HEK293 (cell line): ENCODE measurements around the gene TCF12.

Source experiments
- CTCF ChIP-seq: fragments of 450-650 bp; formaldehyde crosslinking; IDR thresholded peaks from 2 replicates; pipeline ENCODE4 v1.5.1; 2016; ENCODE audit warnings: missing biosample characterization, missing genetic modification characterization
- GLIS1 ChIP-seq: fragments of 450-650 bp; formaldehyde crosslinking; IDR thresholded peaks from 2 replicates; pipeline ENCODE4 v1.5.1; 2016; ENCODE audit warnings: missing biosample characterization, missing genetic modification characterization
- YY2 ChIP-seq: fragments of 450-650 bp; formaldehyde crosslinking; IDR thresholded peaks from 2 replicates; pipeline ENCODE4 v1.5.1; 2016; ENCODE audit warnings: missing biosample characterization, missing genetic modification characterization
- ZNF266 ChIP-seq: fragments of 450-650 bp; formaldehyde crosslinking; IDR thresholded peaks from 2 replicates; pipeline ENCODE4 v1.5.1; 2016; ENCODE audit warnings: missing biosample characterization, missing genetic modification characterization, low read depth
- ZNF660 ChIP-seq: fragments of 450-650 bp; IDR thresholded peaks from 2 replicates; pipeline ENCODE4 v1.5.1; 2018; ENCODE audit warnings: missing biosample characterization, mild to moderate bottlenecking, missing genetic modification characterization
- ZNF776 ChIP-seq: fragments of 450-650 bp; formaldehyde crosslinking; IDR thresholded peaks from 2 replicates; pipeline ENCODE4 v1.5.0; 2017; ENCODE audit warnings: missing biosample characterization, missing genetic modification characterization, borderline replicate concordance
- TF ChIP-seq, protein P1 (sequence below): fragments of 450-650 bp; formaldehyde crosslinking; IDR thresholded peaks from 2 replicates; pipeline ENCODE4 v1.5.1; 2016; ENCODE audit warnings: missing biosample characterization, missing genetic modification characterization

- no peak for TF ChIP-seq CTCF (tag by site-specific recombination)
- no peak for TF ChIP-seq ZNF266 (tag by site-specific recombination)
- no peak for TF ChIP-seq ZNF776
- TF ChIP-seq, protein P1, sequence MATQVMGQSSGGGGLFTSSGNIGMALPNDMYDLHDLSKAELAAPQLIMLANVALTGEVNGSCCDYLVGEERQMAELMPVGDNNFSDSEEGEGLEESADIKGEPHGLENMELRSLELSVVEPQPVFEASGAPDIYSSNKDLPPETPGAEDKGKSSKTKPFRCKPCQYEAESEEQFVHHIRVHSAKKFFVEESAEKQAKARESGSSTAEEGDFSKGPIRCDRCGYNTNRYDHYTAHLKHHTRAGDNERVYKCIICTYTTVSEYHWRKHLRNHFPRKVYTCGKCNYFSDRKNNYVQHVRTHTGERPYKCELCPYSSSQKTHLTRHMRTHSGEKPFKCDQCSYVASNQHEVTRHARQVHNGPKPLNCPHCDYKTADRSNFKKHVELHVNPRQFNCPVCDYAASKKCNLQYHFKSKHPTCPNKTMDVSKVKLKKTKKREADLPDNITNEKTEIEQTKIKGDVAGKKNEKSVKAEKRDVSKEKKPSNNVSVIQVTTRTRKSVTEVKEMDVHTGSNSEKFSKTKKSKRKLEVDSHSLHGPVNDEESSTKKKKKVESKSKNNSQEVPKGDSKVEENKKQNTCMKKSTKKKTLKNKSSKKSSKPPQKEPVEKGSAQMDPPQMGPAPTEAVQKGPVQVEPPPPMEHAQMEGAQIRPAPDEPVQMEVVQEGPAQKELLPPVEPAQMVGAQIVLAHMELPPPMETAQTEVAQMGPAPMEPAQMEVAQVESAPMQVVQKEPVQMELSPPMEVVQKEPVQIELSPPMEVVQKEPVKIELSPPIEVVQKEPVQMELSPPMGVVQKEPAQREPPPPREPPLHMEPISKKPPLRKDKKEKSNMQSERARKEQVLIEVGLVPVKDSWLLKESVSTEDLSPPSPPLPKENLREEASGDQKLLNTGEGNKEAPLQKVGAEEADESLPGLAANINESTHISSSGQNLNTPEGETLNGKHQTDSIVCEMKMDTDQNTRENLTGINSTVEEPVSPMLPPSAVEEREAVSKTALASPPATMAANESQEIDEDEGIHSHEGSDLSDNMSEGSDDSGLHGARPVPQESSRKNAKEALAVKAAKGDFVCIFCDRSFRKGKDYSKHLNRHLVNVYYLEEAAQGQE (tag by site-specific recombination): no peak
- TF ChIP-seq YY2 (tag by site-specific recombination): no peak
- no peak for TF ChIP-seq ZNF660
- TF ChIP-seq GLIS1 (tag by site-specific recombination): no peak
Observed at GRCh38 chr15:56886363-56886931, 32.0 kb upstream of the TCF12 start.
